ENCODE results near the gene NMRK2.
A peak's percentile ranks its signal among the peaks of the same experiment; 100 is the strongest.
"Not testable (repeated sequence)": the region's sequence is repeated elsewhere in the genome, so short reads cannot be mapped to it uniquely, and the experiment has no call there.

NMRK2 gene

GRCh38 chr19:3966051-3967017 is 33.5 kb downstream of the NMRK2 start:
- no peak for DNase-seq

GRCh38 chr19:3967983-3968382 is 35.1 kb downstream of the NMRK2 start:
- DNase-seq, result not testable (repeated sequence)

- peak; percentile 77 for DNase-seq
These were observed 35.9 kb downstream of the NMRK2 start for GRCh38 chr19:3968556-3969434.

GRCh38 chr19:3969435-3970312 is 36.8 kb downstream of the NMRK2 start:
- DNase-seq, result no peak

- DNase-seq, result no peak
These were observed 37.5 kb downstream of the NMRK2 start for GRCh38 chr19:3970313-3970807.

- peak; percentile 93 for DNase-seq
These were observed 38.1 kb downstream of the NMRK2 start, which contains the start of gene DAPK3 for GRCh38 chr19:3970808-3971598. TSS of gene DAPK3 (minus strand) at chr19:3971099. CDS start at chr19:3969735, 1,364 bp downstream.

GRCh38 chr19:3975144-3975543 is 42.3 kb downstream of the NMRK2 start:
- no peak for DNase-seq

- DNase-seq, result no peak
These were observed 42.8 kb downstream of the NMRK2 start for GRCh38 chr19:3975637-3976087.

- DNase-seq, result no peak
These were observed 43.8 kb downstream of the NMRK2 start for GRCh38 chr19:3976495-3977241.

- no peak for DNase-seq
These were observed 44.6 kb downstream of the NMRK2 start for GRCh38 chr19:3977242-3978143.

GRCh38 chr19:3978145-3978544 is 45.3 kb downstream of the NMRK2 start:
- no peak for DNase-seq

GRCh38 chr19:3979289-3979673 is 46.4 kb downstream of the NMRK2 start:
- DNase-seq, result no peak

- no peak for DNase-seq
These were observed 46.9 kb downstream of the NMRK2 start for GRCh38 chr19:3979674-3980352.

GRCh38 chr19:3980353-3981251 is 47.7 kb downstream of the NMRK2 start:
- DNase-seq, result no peak

- DNase-seq, result no peak
These were observed 48.5 kb downstream of the NMRK2 start for GRCh38 chr19:3981373-3981735.

- no peak for DNase-seq
These were observed 49.1 kb downstream of the NMRK2 start for GRCh38 chr19:3981736-3982681.

Measured in NCI-H2029 treated with DMSO at 0.1 percent for 48 hours (cell line).